ENCODE data around the gene ZNF500. TPM values are rescaled to one million over a fixed set of nuclear protein-coding genes. Genes with fewer than 3 reads are reported as not detected.
"Not testable (repeated sequence)": the region's sequence is repeated elsewhere in the genome, so short reads cannot be mapped to it uniquely, and the experiment has no call there.

ZNF500 gene
- total and polyA plus RNA-seq, 2 donors from 2014 or later, result 4.9 to 18.3 TPM

DNA sequence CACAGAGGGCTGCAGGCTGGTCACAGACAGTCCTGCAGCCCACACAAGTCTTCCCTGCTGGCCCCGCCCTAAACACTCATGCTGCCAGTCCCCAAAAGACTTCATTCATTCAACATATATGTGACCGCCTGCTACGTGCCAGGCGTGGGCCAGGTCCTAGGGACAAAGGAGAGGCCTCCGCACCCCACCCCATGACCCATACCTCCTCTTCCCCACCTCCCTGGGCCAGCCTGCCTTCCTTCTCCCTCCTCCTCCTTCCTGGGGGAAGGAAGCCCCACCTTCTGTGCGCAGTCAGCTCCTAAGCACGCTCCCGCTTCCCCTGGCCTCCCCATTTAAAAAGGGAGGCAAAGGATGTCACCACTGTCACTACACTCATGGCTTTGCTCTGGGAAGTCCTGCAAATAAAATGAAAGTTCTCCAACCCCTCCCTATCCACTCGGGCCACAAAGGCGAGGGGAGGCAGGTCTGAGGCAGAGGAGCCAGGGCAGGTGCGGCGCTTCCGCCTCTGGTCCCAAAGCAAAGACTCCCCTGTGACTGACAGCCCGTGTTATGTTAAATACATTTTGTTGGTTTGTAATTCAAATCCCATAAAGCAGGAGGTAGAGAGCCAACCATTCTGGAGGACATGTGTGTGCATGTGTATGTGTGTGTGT is 23.6 kb downstream of the ZNF500 start:
- Histone ChIP-seq H3K4me3 (ENCODE audit: low read length in 3 of 3) (no peak overlapping the region), H3K9me3 (ENCODE audit: control insufficient read depth in 2 of 3, insufficient read depth in 1 of 3, low read length in 3 of 3) (no peaks in the 10 kb centered on the region), H3K36me3 (ENCODE audit: control insufficient read depth in 2 of 3, insufficient read depth in 3 of 3, low read length in 3 of 3) (no peaks in the 10 kb centered on the region), H3K27ac (ENCODE audit: low read depth in 2 of 2, low read length in 2 of 2) (no peak overlapping the region), H3K4me1 (ENCODE audit: control insufficient read depth in 2 of 3, insufficient read depth in 2 of 3, low read depth in 1 of 3, low read length in 3 of 3) (peaks cover 0 to 2% (median 0%) of the 10 kb centered on the region in 3 donors), H3K9ac (ENCODE audit: low read length in 3 of 3) (no peak overlapping the region), H3K27me3 (ENCODE audit: control insufficient read depth, insufficient read depth, low read length) (no peaks in the 10 kb centered on the region)
- DNase-seq (no peak), FAIRE-seq (no peak)
- intact Hi-C loops (cut with DNase I), result no loop called here
- TF ChIP-seq, protein P1, sequence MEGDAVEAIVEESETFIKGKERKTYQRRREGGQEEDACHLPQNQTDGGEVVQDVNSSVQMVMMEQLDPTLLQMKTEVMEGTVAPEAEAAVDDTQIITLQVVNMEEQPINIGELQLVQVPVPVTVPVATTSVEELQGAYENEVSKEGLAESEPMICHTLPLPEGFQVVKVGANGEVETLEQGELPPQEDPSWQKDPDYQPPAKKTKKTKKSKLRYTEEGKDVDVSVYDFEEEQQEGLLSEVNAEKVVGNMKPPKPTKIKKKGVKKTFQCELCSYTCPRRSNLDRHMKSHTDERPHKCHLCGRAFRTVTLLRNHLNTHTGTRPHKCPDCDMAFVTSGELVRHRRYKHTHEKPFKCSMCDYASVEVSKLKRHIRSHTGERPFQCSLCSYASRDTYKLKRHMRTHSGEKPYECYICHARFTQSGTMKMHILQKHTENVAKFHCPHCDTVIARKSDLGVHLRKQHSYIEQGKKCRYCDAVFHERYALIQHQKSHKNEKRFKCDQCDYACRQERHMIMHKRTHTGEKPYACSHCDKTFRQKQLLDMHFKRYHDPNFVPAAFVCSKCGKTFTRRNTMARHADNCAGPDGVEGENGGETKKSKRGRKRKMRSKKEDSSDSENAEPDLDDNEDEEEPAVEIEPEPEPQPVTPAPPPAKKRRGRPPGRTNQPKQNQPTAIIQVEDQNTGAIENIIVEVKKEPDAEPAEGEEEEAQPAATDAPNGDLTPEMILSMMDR (IDR thresholded peaks at IDR 0.05; ENCODE audit: borderline replicate concordance, extremely low read depth, insufficient read depth), result no peak

DNA sequence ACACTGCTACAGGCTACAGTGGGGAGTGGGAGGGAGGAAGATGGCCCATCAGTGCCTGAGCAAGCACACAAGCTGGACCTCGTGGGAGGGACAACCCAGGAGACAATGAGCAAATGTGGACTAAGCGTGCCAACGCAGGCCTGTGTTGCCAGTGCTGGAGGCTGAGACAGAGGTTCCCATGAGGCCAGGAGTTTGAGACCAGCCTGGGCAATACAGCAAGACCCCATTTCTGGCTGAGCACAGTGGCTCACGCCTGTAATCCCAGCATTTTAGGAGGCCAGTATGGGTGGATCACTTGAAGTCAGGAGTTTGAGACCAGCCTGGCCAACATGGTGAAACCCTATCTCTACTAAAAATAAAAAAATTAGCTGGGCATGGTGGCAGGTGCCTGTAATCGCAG is 28.6 kb downstream of the ZNF500 start:
- H3K9ac ChIP-seq (ENCODE audit: low read length in 3 of 3); FAIRE-seq; H3K27me3 ChIP-seq (ENCODE audit: control insufficient read depth, insufficient read depth, low read length); H3K36me3 ChIP-seq (ENCODE audit: control insufficient read depth in 2 of 3, insufficient read depth in 3 of 3, low read length in 3 of 3); DNase-seq; intact Hi-C loops (cut with DNase I); H3K9me3 ChIP-seq (ENCODE audit: control insufficient read depth in 2 of 3, insufficient read depth in 1 of 3, low read length in 3 of 3); H3K27ac ChIP-seq (ENCODE audit: low read depth in 2 of 2, low read length in 2 of 2); H3K4me1 ChIP-seq (ENCODE audit: control insufficient read depth in 2 of 3, insufficient read depth in 2 of 3, low read depth in 1 of 3, low read length in 3 of 3); H3K4me3 ChIP-seq (ENCODE audit: low read length in 3 of 3): not testable (repeated sequence)

DNA sequence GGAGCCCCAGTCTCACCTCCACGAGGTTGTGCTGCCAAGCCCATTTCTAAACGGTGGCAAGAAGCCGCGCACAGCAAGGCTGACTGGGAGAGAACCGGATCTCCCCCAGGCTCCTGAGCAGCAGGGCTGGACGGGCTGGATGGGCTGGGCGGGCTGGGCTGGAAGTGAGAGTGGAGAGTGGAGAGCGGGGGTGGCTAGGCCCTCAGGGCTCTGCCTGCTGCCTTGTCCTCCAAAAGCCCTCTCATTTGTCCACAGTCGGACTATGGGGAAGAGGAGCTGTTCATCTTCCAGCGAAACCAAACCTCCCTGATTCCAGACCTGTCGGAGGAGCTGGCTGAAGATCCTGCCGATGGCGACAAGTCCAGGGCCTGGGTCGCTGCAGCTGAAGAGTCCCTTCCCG is 29.4 kb downstream of the ZNF500 start:
- intact Hi-C loops (cut with DNase I), result no loop called here
- H3K4me1 ChIP-seq (ENCODE audit: control insufficient read depth in 2 of 3, insufficient read depth in 2 of 3, low read depth in 1 of 3, low read length in 3 of 3), result peaks cover 0 to 7% (median 6%) of the 10 kb centered on the region in 3 donors
- FAIRE-seq (no peak), DNase-seq (peak in 1 of 5 donors; percentile 46)
- H3K27me3 ChIP-seq (ENCODE audit: control insufficient read depth, insufficient read depth, low read length), result no peaks in the 10 kb centered on the region
- TF ChIP-seq, protein P1 (IDR thresholded peaks at IDR 0.05; ENCODE audit: borderline replicate concordance, extremely low read depth, insufficient read depth), result no peak
- no peaks in the 10 kb centered on the region for H3K9me3 ChIP-seq (ENCODE audit: control insufficient read depth in 2 of 3, insufficient read depth in 1 of 3, low read length in 3 of 3)
- no peak overlapping the region for H3K27ac ChIP-seq (ENCODE audit: low read depth in 2 of 2, low read length in 2 of 2)
- H3K36me3 ChIP-seq (ENCODE audit: control insufficient read depth in 2 of 3, insufficient read depth in 3 of 3, low read length in 3 of 3), result no peaks in the 10 kb centered on the region
- no peak overlapping the region for H3K9ac ChIP-seq (ENCODE audit: low read length in 3 of 3)
- no peak overlapping the region for H3K4me3 ChIP-seq (ENCODE audit: low read length in 3 of 3)

DNA sequence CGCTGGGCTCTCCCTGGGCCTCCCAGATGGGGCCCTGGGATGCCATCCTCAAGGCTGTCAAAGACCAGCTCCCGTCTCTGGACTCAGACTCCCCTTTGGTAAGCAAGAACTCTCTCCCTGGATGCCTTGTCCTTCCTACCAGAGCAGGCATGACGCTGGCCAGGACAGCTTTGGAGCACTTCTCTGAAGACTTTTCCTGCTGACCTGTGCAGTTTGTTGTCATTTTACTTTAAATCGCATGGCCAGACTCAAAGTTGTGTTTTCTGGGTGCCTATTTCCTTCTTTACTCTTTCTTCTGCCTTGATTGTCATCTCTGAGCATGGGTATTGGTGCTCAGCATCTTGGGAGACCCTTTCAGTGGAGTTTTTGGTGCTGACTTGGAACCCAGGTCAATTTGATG is 30.4 kb downstream of the ZNF500 start:
- Histone ChIP-seq H3K27me3 (ENCODE audit: control insufficient read depth, insufficient read depth, low read length) (no peaks in the 10 kb centered on the region), H3K36me3 (ENCODE audit: control insufficient read depth in 2 of 3, insufficient read depth in 3 of 3, low read length in 3 of 3) (no peaks in the 10 kb centered on the region), H3K4me3 (ENCODE audit: low read length in 3 of 3) (no peak overlapping the region), H3K27ac (ENCODE audit: low read depth in 2 of 2, low read length in 2 of 2) (no peak overlapping the region), H3K4me1 (ENCODE audit: control insufficient read depth in 2 of 3, insufficient read depth in 2 of 3, low read depth in 1 of 3, low read length in 3 of 3) (peaks cover 0 to 7% (median 6%) of the 10 kb centered on the region in 3 donors), H3K9me3 (ENCODE audit: control insufficient read depth in 2 of 3, insufficient read depth in 1 of 3, low read length in 3 of 3) (no peaks in the 10 kb centered on the region), H3K9ac (ENCODE audit: low read length in 3 of 3) (no peak overlapping the region)
- intact Hi-C loops (cut with DNase I), result no loop called here
- TF ChIP-seq, protein P1 (IDR thresholded peaks at IDR 0.05; ENCODE audit: borderline replicate concordance, extremely low read depth, insufficient read depth), result no peak
- DNase-seq (no peak), FAIRE-seq (no peak)
